ENCODE measurements around the gene C19orf73. TPM values are rescaled to one million over a fixed set of nuclear protein-coding genes. Genes with fewer than 3 reads are reported as not detected.
"Not testable (repeated sequence)": the region's sequence is repeated elsewhere in the genome, so short reads cannot be mapped to it uniquely, and the experiment has no call there.

Gene C19orf73
- total RNA-seq, 1 donor from 2014 or later, result 1.7 TPM

GRCh38 chr19:49126575-49126974 lies 7.6 kb upstream of the C19orf73 start:
- Mint-ChIP-seq H3K9me3 (no peaks in the 10 kb centered on the region), H3K36me3 (ENCODE audit: low read depth) (no peaks in the 10 kb centered on the region), H3K27me3 (ENCODE audit: low read depth) (peaks cover 12% of the 10 kb centered on the region), H3K4me3 (ENCODE audit: low read depth) (no peak overlapping the region), H3K27ac (no peak overlapping the region), H3K4me1 (ENCODE audit: low read depth) (peaks cover 9% of the 10 kb centered on the region)
- intact Hi-C loops (cut with micrococcal nuclease), result no loop called here
- DNase-seq (ENCODE audit: low spot score), result no peak

- no peak for DNase-seq (ENCODE audit: low spot score)
- Mint-ChIP-seq H3K36me3 (ENCODE audit: low read depth) (no peaks in the 10 kb centered on the region), H3K27me3 (ENCODE audit: low read depth) (peaks cover 22% of the 10 kb centered on the region), H3K27ac (no peak overlapping the region), H3K9me3 (no peaks in the 10 kb centered on the region), H3K4me3 (ENCODE audit: low read depth) (no peak overlapping the region), H3K4me1 (ENCODE audit: low read depth) (peaks cover 16% of the 10 kb centered on the region)
- intact Hi-C loops (cut with micrococcal nuclease), result no loop called here
Observed at GRCh38 chr19:49125025-49125731, 6.2 kb upstream of the C19orf73 start.

GRCh38 chr19:49123285-49123684 lies 4.3 kb upstream of the C19orf73 start:
- H3K36me3 Mint-ChIP-seq (ENCODE audit: low read depth); intact Hi-C loops (cut with micrococcal nuclease); H3K4me3 Mint-ChIP-seq (ENCODE audit: low read depth); H3K9me3 Mint-ChIP-seq; DNase-seq (ENCODE audit: low spot score); H3K27ac Mint-ChIP-seq: not testable (repeated sequence)
- peaks cover 25% of the 10 kb centered on the region for H3K27me3 Mint-ChIP-seq (ENCODE audit: low read depth)
- H3K4me1 Mint-ChIP-seq (ENCODE audit: low read depth), result peaks cover 13% of the 10 kb centered on the region

GRCh38 chr19:49121841-49122240 lies 2.9 kb upstream of the C19orf73 start:
- H3K9me3 Mint-ChIP-seq; H3K36me3 Mint-ChIP-seq (ENCODE audit: low read depth); intact Hi-C loops (cut with micrococcal nuclease); H3K27ac Mint-ChIP-seq; H3K4me3 Mint-ChIP-seq (ENCODE audit: low read depth); DNase-seq (ENCODE audit: low spot score): not testable (repeated sequence)
- H3K27me3 Mint-ChIP-seq (ENCODE audit: low read depth), result peaks cover 25% of the 10 kb centered on the region
- H3K4me1 Mint-ChIP-seq (ENCODE audit: low read depth), result peaks cover 12% of the 10 kb centered on the region

GRCh38 chr19:49120868-49121267 lies 1.9 kb upstream of the C19orf73 start:
- intact Hi-C loops (cut with micrococcal nuclease), result no loop called here
- no peaks in the 10 kb centered on the region for H3K36me3 Mint-ChIP-seq (ENCODE audit: low read depth)
- H3K9me3 Mint-ChIP-seq, result no peaks in the 10 kb centered on the region
- H3K4me3 Mint-ChIP-seq (ENCODE audit: low read depth), result peak overlapping the region; percentile 72
- peaks cover 12% of the 10 kb centered on the region for H3K4me1 Mint-ChIP-seq (ENCODE audit: low read depth)
- DNase-seq (ENCODE audit: low spot score), result no peak
- H3K27me3 Mint-ChIP-seq (ENCODE audit: low read depth), result peaks cover 25% of the 10 kb centered on the region
- peak overlapping the region; percentile 25 for H3K27ac Mint-ChIP-seq

- no peak overlapping the region for H3K27ac Mint-ChIP-seq
- H3K27me3 Mint-ChIP-seq (ENCODE audit: low read depth), result peaks cover 25% of the 10 kb centered on the region
- peak overlapping the region; percentile 72 for H3K4me3 Mint-ChIP-seq (ENCODE audit: low read depth)
- no peaks in the 10 kb centered on the region for H3K9me3 Mint-ChIP-seq
- no peak for DNase-seq (ENCODE audit: low spot score)
- H3K36me3 Mint-ChIP-seq (ENCODE audit: low read depth), result no peaks in the 10 kb centered on the region
- intact Hi-C loops (cut with micrococcal nuclease), result no loop called here
- H3K4me1 Mint-ChIP-seq (ENCODE audit: low read depth), result peaks cover 12% of the 10 kb centered on the region
Observed at GRCh38 chr19:49120325-49120683, 1.4 kb upstream of the C19orf73 start.

GRCh38 chr19:49119411-49120324 lies 725 bp upstream of the C19orf73 start, which contains the start of gene PPFIA3:
TSS of gene PPFIA3 (plus strand) at chr19:49119544. CDS start at chr19:49127874, 8,330 bp downstream.
- intact Hi-C loops (cut with micrococcal nuclease), result loop anchor here (2.0 to 5.0 kb wide), 2 partner anchors 35 to 482 kb away; partner anchors contain the start of genes DBP and SNRNP70
- Mint-ChIP-seq H3K27ac (peak within 1 kb of the TSS; percentile 74), H3K9me3 (no peaks in the 10 kb centered on the region)

GRCh38 chr19:49117677-49118564 lies 1.0 kb downstream of the C19orf73 start:
- intact Hi-C loops (cut with micrococcal nuclease), result loop anchor here (2.0 to 5.0 kb wide), 2 partner anchors 33 to 481 kb away; partner anchors contain the start of genes DBP and SNRNP70
- no peaks in the 10 kb centered on the region for H3K9me3 Mint-ChIP-seq
- no peaks in the 10 kb centered on the region for H3K36me3 Mint-ChIP-seq (ENCODE audit: low read depth)
- H3K4me1 Mint-ChIP-seq (ENCODE audit: low read depth), result peaks cover 21% of the 10 kb centered on the region
- no peak for DNase-seq (ENCODE audit: low spot score)
- peak overlapping the region; percentile 80 for H3K4me3 Mint-ChIP-seq (ENCODE audit: low read depth)
- peak overlapping the region; percentile 74 for H3K27ac Mint-ChIP-seq
- peaks cover 18% of the 10 kb centered on the region for H3K27me3 Mint-ChIP-seq (ENCODE audit: low read depth)

More at GRCh38 chr19:49119411-49120324, 725 bp upstream of the C19orf73 start, which contains the start of gene PPFIA3:
- Mint-ChIP-seq H3K36me3 (ENCODE audit: low read depth) (no peaks in the 10 kb centered on the region), H3K4me1 (ENCODE audit: low read depth) (peaks cover 15% of the 10 kb centered on the region), H3K4me3 (ENCODE audit: low read depth) (peak within 1 kb of the TSS; percentile 80), H3K27me3 (ENCODE audit: low read depth) (peaks cover 23% of the 10 kb centered on the region)
- DNase-seq (ENCODE audit: low spot score), result no peak

- H3K9me3 Mint-ChIP-seq, result no peaks in the 10 kb centered on the region
- no peak for DNase-seq (ENCODE audit: low spot score)
- no peaks in the 10 kb centered on the region for H3K36me3 Mint-ChIP-seq (ENCODE audit: low read depth)
- no peak overlapping the region for H3K27ac Mint-ChIP-seq
- H3K4me3 Mint-ChIP-seq (ENCODE audit: low read depth), result peak overlapping the region; percentile 51
- peaks cover 21% of the 10 kb centered on the region for H3K4me1 Mint-ChIP-seq (ENCODE audit: low read depth)
- intact Hi-C loops (cut with micrococcal nuclease), result loop anchor here (5.0 kb wide), 1 partner anchor 479 kb away; the partner anchor contains the start of gene DBP
- H3K27me3 Mint-ChIP-seq (ENCODE audit: low read depth), result peaks cover 13% of the 10 kb centered on the region
Observed at GRCh38 chr19:49116544-49116943, 2.4 kb downstream of the C19orf73 start.

GRCh38 chr19:49114630-49115363 lies 4.1 kb downstream of the C19orf73 start:
- no peaks in the 10 kb centered on the region for H3K36me3 Mint-ChIP-seq (ENCODE audit: low read depth)
- H3K27me3 Mint-ChIP-seq (ENCODE audit: low read depth), result peaks cover 1% of the 10 kb centered on the region
- intact Hi-C loops (cut with micrococcal nuclease), result loop anchor here (5.0 kb wide), 2 partner anchors 33 to 477 kb away; partner anchors contain the start of gene DBP
- peaks cover 14% of the 10 kb centered on the region for H3K4me1 Mint-ChIP-seq (ENCODE audit: low read depth)
- peak overlapping the region; percentile 75 for H3K4me3 Mint-ChIP-seq (ENCODE audit: low read depth)
- H3K9me3 Mint-ChIP-seq, result no peaks in the 10 kb centered on the region
- DNase-seq (ENCODE audit: low spot score), result peak; percentile 40
- H3K27ac Mint-ChIP-seq, result no peak overlapping the region

- peak within 1 kb of the TSS; percentile 81 for H3K4me3 Mint-ChIP-seq (ENCODE audit: low read depth)
- H3K27me3 Mint-ChIP-seq (ENCODE audit: low read depth), result no peaks in the 10 kb centered on the region
- H3K4me1 Mint-ChIP-seq (ENCODE audit: low read depth), result peaks cover 14% of the 10 kb centered on the region
- H3K36me3 Mint-ChIP-seq (ENCODE audit: low read depth), result peaks cover 5% of the 10 kb centered on the region
- intact Hi-C loops (cut with micrococcal nuclease), result loop anchor here (5.0 kb wide), 1 partner anchor 33 kb away; no protein-coding TSS in a partner anchor
- peak; percentile 73 for DNase-seq (ENCODE audit: low spot score)
- H3K27ac Mint-ChIP-seq, result peak within 1 kb of the TSS; percentile 60
- no peaks in the 10 kb centered on the region for H3K9me3 Mint-ChIP-seq
Observed at GRCh38 chr19:49113762-49114629, 4.9 kb downstream of the C19orf73 start, which contains the start of gene LIN7B. TSS of gene LIN7B (plus strand) at chr19:49114370. CDS start at chr19:49114405, 35 bp downstream.
